ENCODE data around the gene KIAA2012. TPM values are rescaled to one million over a fixed set of nuclear protein-coding genes. Genes with fewer than 3 reads are reported as not detected.

KIAA2012 gene
- total and polyA plus RNA-seq, 4 donors: under 0.01 to 0.61 (median 0.42) TPM

- Histone ChIP-seq H3K27me3 (ENCODE audit: control insufficient read depth in 4 of 4, insufficient read depth in 4 of 4, low read length in 3 of 4) (peaks cover 0 to 1% (median 0%) of the 10 kb centered on the region in 4 donors), H3K9ac (ENCODE audit: low read depth in 1 of 2, low read length in 2 of 2) (no peak overlapping the region), H3K27ac (ENCODE audit: low read depth in 1 of 2, low read length in 2 of 2) (no peak overlapping the region), H3K4me1 (ENCODE audit: control insufficient read depth in 4 of 4, insufficient read depth in 4 of 4, low read length in 3 of 4) (no peaks in the 10 kb centered on the region), H3K4me3 (ENCODE audit: low read depth in 1 of 3, low read length in 3 of 3) (no peak overlapping the region), H3K9me3 (ENCODE audit: control insufficient read depth in 4 of 4, low read length in 3 of 4) (no peaks in the 10 kb centered on the region), H3K36me3 (ENCODE audit: control insufficient read depth in 4 of 4, insufficient read depth in 3 of 4, low read depth in 1 of 4, low read length in 3 of 4) (no peaks in the 10 kb centered on the region)
- DNase-seq (ENCODE audit: low spot score): no peak
- 85% methylated on average over 4 of the region's 4 CpGs for WGBS
- no peak for TF ChIP-seq EGR1 (IDR thresholded peaks at IDR 0.05; ENCODE audit: low read depth in 2 of 2)
- no peak for TF ChIP-seq CTCF (IDR thresholded peaks at IDR 0.05; ENCODE audit: low read depth, low read length, missing input control)
- TF ChIP-seq RXRA (IDR thresholded peaks at IDR 0.05): no peak
- no peak for TF ChIP-seq TAF1 (conservative IDR thresholded peaks at IDR 0.05)
- TF ChIP-seq HNF4A (conservative IDR thresholded peaks at IDR 0.05): no peak
Measured at GRCh38 chr2:202149936-202150335, 76.9 kb downstream of the KIAA2012 start.

GRCh38 chr2:202152104-202152715 lies 79.2 kb downstream of the KIAA2012 start:
- no peaks in the 10 kb centered on the region for H3K4me1 ChIP-seq (ENCODE audit: control insufficient read depth in 4 of 4, insufficient read depth in 4 of 4, low read length in 3 of 4)
- no peaks in the 10 kb centered on the region for H3K27me3 ChIP-seq (ENCODE audit: control insufficient read depth in 4 of 4, insufficient read depth in 4 of 4, low read length in 3 of 4)
- TF ChIP-seq NR2F2 (IDR thresholded peaks at IDR 0.05): no peak
- TF ChIP-seq SP1 (IDR thresholded peaks at IDR 0.05): no peak
- TF ChIP-seq JUND (IDR thresholded peaks at IDR 0.05): no peak
- no peak for TF ChIP-seq HNF4G (IDR thresholded peaks at IDR 0.05)
- TF ChIP-seq, protein P1, sequence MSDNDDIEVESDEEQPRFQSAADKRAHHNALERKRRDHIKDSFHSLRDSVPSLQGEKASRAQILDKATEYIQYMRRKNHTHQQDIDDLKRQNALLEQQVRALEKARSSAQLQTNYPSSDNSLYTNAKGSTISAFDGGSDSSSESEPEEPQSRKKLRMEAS (IDR thresholded peaks at IDR 0.05): no peak
- no peak for TF ChIP-seq HNF4A (conservative IDR thresholded peaks at IDR 0.05)
- TF ChIP-seq YY1 (IDR thresholded peaks at IDR 0.05): no peak
- TF ChIP-seq GABPA (IDR thresholded peaks at IDR 0.05 in 1 of 2, conservative IDR thresholded peaks at IDR 0.05 in 1 of 2): no peak
- TF ChIP-seq REST (IDR thresholded peaks at IDR 0.05): no peak
- TF ChIP-seq FOXA1 (IDR thresholded peaks at IDR 0.05): no peak
- TF ChIP-seq EGR1 (IDR thresholded peaks at IDR 0.05; ENCODE audit: low read depth in 2 of 2): no peak
- no peak for TF ChIP-seq FOXA2 (IDR thresholded peaks at IDR 0.05)
- TF ChIP-seq TAF1 (conservative IDR thresholded peaks at IDR 0.05): no peak
- TF ChIP-seq, protein P2, sequence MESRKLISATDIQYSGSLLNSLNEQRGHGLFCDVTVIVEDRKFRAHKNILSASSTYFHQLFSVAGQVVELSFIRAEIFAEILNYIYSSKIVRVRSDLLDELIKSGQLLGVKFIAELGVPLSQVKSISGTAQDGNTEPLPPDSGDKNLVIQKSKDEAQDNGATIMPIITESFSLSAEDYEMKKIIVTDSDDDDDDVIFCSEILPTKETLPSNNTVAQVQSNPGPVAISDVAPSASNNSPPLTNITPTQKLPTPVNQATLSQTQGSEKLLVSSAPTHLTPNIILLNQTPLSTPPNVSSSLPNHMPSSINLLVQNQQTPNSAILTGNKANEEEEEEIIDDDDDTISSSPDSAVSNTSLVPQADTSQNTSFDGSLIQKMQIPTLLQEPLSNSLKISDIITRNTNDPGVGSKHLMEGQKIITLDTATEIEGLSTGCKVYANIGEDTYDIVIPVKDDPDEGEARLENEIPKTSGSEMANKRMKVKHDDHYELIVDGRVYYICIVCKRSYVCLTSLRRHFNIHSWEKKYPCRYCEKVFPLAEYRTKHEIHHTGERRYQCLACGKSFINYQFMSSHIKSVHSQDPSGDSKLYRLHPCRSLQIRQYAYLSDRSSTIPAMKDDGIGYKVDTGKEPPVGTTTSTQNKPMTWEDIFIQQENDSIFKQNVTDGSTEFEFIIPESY (IDR thresholded peaks at IDR 0.05): no peak
- TF ChIP-seq RAD21 (IDR thresholded peaks at IDR 0.05): no peak
- no peak for TF ChIP-seq CTCF (IDR thresholded peaks at IDR 0.05; ENCODE audit: low read depth, low read length, missing input control)
- TF ChIP-seq ATF3 (IDR thresholded peaks at IDR 0.05): no peak
- H3K9me3 ChIP-seq (ENCODE audit: control insufficient read depth in 4 of 4, low read length in 3 of 4): no peaks in the 10 kb centered on the region
- DNase-seq (ENCODE audit: low spot score): no peak
- 64% methylated on average over 5 of the region's 5 CpGs for WGBS
- H3K4me3 ChIP-seq (ENCODE audit: low read depth in 1 of 3, low read length in 3 of 3): no peak overlapping the region
- H3K27ac ChIP-seq (ENCODE audit: low read depth in 1 of 2, low read length in 2 of 2): no peak overlapping the region
- H3K36me3 ChIP-seq (ENCODE audit: control insufficient read depth in 4 of 4, insufficient read depth in 3 of 4, low read depth in 1 of 4, low read length in 3 of 4): no peaks in the 10 kb centered on the region
- H3K9ac ChIP-seq (ENCODE audit: low read depth in 1 of 2, low read length in 2 of 2): no peak overlapping the region
